Suprapubic skin (tissue), 4 donors: ENCODE results near the gene DNAAF1. TPM values are rescaled to one million over a fixed set of nuclear protein-coding genes. Genes with fewer than 3 reads are reported as not detected.

Experiments used
- DNase-seq, 2 donors: peaks; one replicate each; pipeline ENCODE4 v3.0.0-alpha.2; 2019; ENCODE audit warnings: low spot score in 2 of 2
- H3K27ac ChIP-seq: fragments of 200-600 bp; sonication (generic); one replicate; pipeline ENCODE4 v1.5.1; 2019
- H3K27me3 ChIP-seq: fragments of 200-600 bp; sonication (generic); one replicate; pipeline ENCODE4 v1.5.1; 2019
- H3K36me3 ChIP-seq: fragments of 200-600 bp; sonication (generic); one replicate; pipeline ENCODE4 v1.5.1; 2019
- H3K4me1 ChIP-seq: fragments of 200-600 bp; sonication (generic); one replicate; pipeline ENCODE4 v1.5.1; 2019
- H3K4me3 ChIP-seq: fragments of 200-600 bp; sonication (generic); one replicate; pipeline ENCODE4 v1.5.1; 2019; ENCODE audit warnings: mild to moderate bottlenecking
- H3K9me3 ChIP-seq: fragments of 200-600 bp; sonication (generic); one replicate; pipeline ENCODE4 v1.5.1; 2019
- CTCF ChIP-seq, 2 donors: fragments of 200-600 bp in 1 of 2; fragments of 450-650 bp in 1 of 2; sonication (generic) in 1 of 2; IDR thresholded peaks; one replicate each; pipeline ENCODE4 v1.5.1; 2016 to 2019; ENCODE audit warnings: antibody characterized with exemption in 2 of 2, mild to moderate bottlenecking in 1 of 2, moderate library complexity in 1 of 2
- EP300 ChIP-seq: sonication (generic); formaldehyde crosslinking; IDR thresholded peaks from one replicate; pipeline ENCODE4 v1.6.1; 2017; ENCODE audit warnings: antibody characterized with exemption
- POLR2A ChIP-seq, 2 donors: fragments of 450-650 bp; IDR thresholded peaks; one replicate each; pipeline ENCODE4 v1.6.1; 2017; ENCODE audit warnings: antibody characterized with exemption in 2 of 2, mild to moderate bottlenecking in 2 of 2, moderate library complexity in 2 of 2
- POLR2AphosphoS5 ChIP-seq, 3 donors: sonication (generic); formaldehyde crosslinking; IDR thresholded peaks; one replicate each; pipeline ENCODE4 v1.6.1; 2017; ENCODE audit warnings: antibody characterized with exemption in 3 of 3
- WGBS: methylation state at CpG from one replicate; pipeline ENCODE4 v1.1.5; 2018; 5-methylcytosine and 5-hydroxymethylcytosine counted together
- total RNA-seq, 4 donors: library from RNA; depleted of rRNA; stranded (reverse); fragments of >200 nt; gene quantifications; one replicate each; pipeline ENCODE4 v1.1.0, GENCODE V29; 2016

The DNAAF1 gene
- total RNA-seq, 4 donors from 2014 or later = 0.72 to 0.89 TPM; not detected in 2

GRCh38 chr16:84137769-84138357 lies 7.2 kb upstream of the DNAAF1 start:
- TF ChIP-seq POLR2AphosphoS5 (IDR thresholded peaks at IDR 0.05) = no peak
- TF ChIP-seq CTCF (IDR thresholded peaks at IDR 0.05) = no peak
- no peak for TF ChIP-seq EP300
- TF ChIP-seq POLR2A (IDR thresholded peaks at IDR 0.05) = no peak

GRCh38 chr16:84138500-84138823 lies 6.6 kb upstream of the DNAAF1 start:
- Histone ChIP-seq H3K4me1 (peaks cover 6% of the 10 kb centered on the region), H3K27ac (no peak overlapping the region), H3K27me3 (no peaks in the 10 kb centered on the region), H3K36me3 (no peaks in the 10 kb centered on the region), H3K4me3 (no peak overlapping the region), H3K9me3 (no peaks in the 10 kb centered on the region)
- 55% methylated on average over 2 of the region's 2 CpGs for WGBS
- DNase-seq = no peak
- TF ChIP-seq EP300 = no peak
- no peak for TF ChIP-seq POLR2A (IDR thresholded peaks at IDR 0.05)
- TF ChIP-seq POLR2AphosphoS5 (IDR thresholded peaks at IDR 0.05) = no peak
- TF ChIP-seq CTCF (IDR thresholded peaks at IDR 0.05) = no peak

More at GRCh38 chr16:84137769-84138357, 7.2 kb upstream of the DNAAF1 start:
- Histone ChIP-seq H3K9me3 (no peaks in the 10 kb centered on the region), H3K27me3 (no peaks in the 10 kb centered on the region), H3K36me3 (no peaks in the 10 kb centered on the region), H3K4me3 (no peak overlapping the region), H3K27ac (no peak overlapping the region), H3K4me1 (peaks cover 6% of the 10 kb centered on the region)
- no peak for DNase-seq
- 85% methylated on average over 7 of the region's 7 CpGs for WGBS

GRCh38 chr16:84138824-84139627 lies 6.1 kb upstream of the DNAAF1 start:
- no peak for DNase-seq
- Histone ChIP-seq H3K4me3 (no peak overlapping the region), H3K4me1 (peaks cover 11% of the 10 kb centered on the region), H3K27ac (peak overlapping the region; percentile 55), H3K27me3 (no peaks in the 10 kb centered on the region), H3K9me3 (no peaks in the 10 kb centered on the region), H3K36me3 (no peaks in the 10 kb centered on the region)
- 67% methylated on average over 14 of the region's 14 CpGs for WGBS
- TF ChIP-seq POLR2A (IDR thresholded peaks at IDR 0.05) = no peak

GRCh38 chr16:84139628-84140258 lies 5.4 kb upstream of the DNAAF1 start:
- no peaks in the 10 kb centered on the region for H3K9me3 ChIP-seq
- no peaks in the 10 kb centered on the region for H3K27me3 ChIP-seq
- H3K27ac ChIP-seq = peak overlapping the region; percentile 55
- TF ChIP-seq POLR2A (IDR thresholded peaks at IDR 0.05) = no peak
- no peak for TF ChIP-seq POLR2AphosphoS5 (IDR thresholded peaks at IDR 0.05)
- TF ChIP-seq EP300 = no peak
- no peak for TF ChIP-seq CTCF (IDR thresholded peaks at IDR 0.05)
- H3K36me3 ChIP-seq = no peaks in the 10 kb centered on the region
- H3K4me3 ChIP-seq = no peak overlapping the region
- 81% methylated on average over 6 of the region's 6 CpGs for WGBS
- H3K4me1 ChIP-seq = peaks cover 15% of the 10 kb centered on the region
- DNase-seq = no peak

GRCh38 chr16:84141143-84141670 lies 3.9 kb upstream of the DNAAF1 start:
- H3K4me3 ChIP-seq = no peak overlapping the region
- H3K4me1 ChIP-seq = peaks cover 21% of the 10 kb centered on the region
- TF ChIP-seq CTCF (IDR thresholded peaks at IDR 0.05) (no peak), POLR2AphosphoS5 (IDR thresholded peaks at IDR 0.05) (no peak), POLR2A (IDR thresholded peaks at IDR 0.05) (no peak), EP300 (no peak)
- no peaks in the 10 kb centered on the region for H3K36me3 ChIP-seq
- H3K27ac ChIP-seq = no peak overlapping the region
- no peaks in the 10 kb centered on the region for H3K9me3 ChIP-seq
- 76% methylated on average over 13 of the region's 13 CpGs for WGBS
- H3K27me3 ChIP-seq = no peaks in the 10 kb centered on the region
- no peak for DNase-seq
